Pancreas (tissue), 10 donors: ENCODE data around the gene PHYKPL. TPM values are rescaled to one million over a fixed set of nuclear protein-coding genes. Genes with fewer than 3 reads are reported as not detected.
A peak's percentile ranks its signal among the peaks of the same experiment; 100 is the strongest.
"Not testable (repeated sequence)": the region's sequence is repeated elsewhere in the genome, so short reads cannot be mapped to it uniquely, and the experiment has no call there.

ENCODE experiments used
- ATAC-seq, 4 donors: fragments of 200-7000 bp; cut with Tn5 transposase; one replicate each; pipeline versions ENCODE4 v1.8.0 to v1.9.1; 2020; ENCODE audit warnings: mild to moderate bottlenecking in 4 of 4, moderate library complexity in 4 of 4
- DNase-seq, 6 donors: peaks; one replicate each; pipeline ENCODE4 v3.0.0-alpha.2; 2020
- FAIRE-seq: peaks from 2 replicates; lab custom pipeline; 2012; peaks lifted over from hg19 to GRCh38; lab: Jason Lieb, UNC
- H3K27ac ChIP-seq, 4 donors: fragments of 200-600 bp; sonication (generic); 1 replicate in 3 of 4; 2 replicates in 1 of 4; pipeline versions ENCODE4 v1.5.0 to v1.8.0; 2020
- H3K27me3 ChIP-seq, 4 donors: fragments of 200-600 bp; one replicate each; pipeline ENCODE4 v1.8.0; 2021
- H3K36me3 ChIP-seq, 3 donors: fragments of 200-600 bp; sonication (generic) in 1 of 3; one replicate each; pipeline versions ENCODE4 v1.5.0 to v1.8.0; 2020 to 2021
- H3K4me1 ChIP-seq, 3 donors: fragments of 200-600 bp; one replicate each; pipeline ENCODE4 v1.8.0; 2021
- H3K4me3 ChIP-seq, 4 donors: fragments of 200-600 bp; sonication (generic) in 2 of 4; one replicate each; pipeline versions ENCODE4 v1.5.0 to v1.8.0; 2020 to 2021
- H3K9me3 ChIP-seq, 4 donors: fragments of 200-600 bp; one replicate each; pipeline ENCODE4 v1.8.0; 2021
- WGBS, 2 donors: extraction: QIAGEN DNeasy Blood & Tissue Kit; methylation state at CpG; one replicate each; pipeline ENCODE4 v1.1.7; 2013; 5-methylcytosine and 5-hydroxymethylcytosine counted together
- intact Hi-C, 3 donors: fragments of 100-400 bp; cut with DNase I; formaldehyde crosslinking; loops; one replicate each; pipeline versions ENCODE4 v1.11.1 to v1.14.2; 2022
- polyA plus RNA-seq, 2 donors: library from polyadenylated mRNA; stranded (reverse); fragments of 200-250 nt; gene quantifications; one replicate each; pipeline ENCODE4 v1.2.3, GENCODE V29; 2013
- total RNA-seq, 6 donors: library from RNA; stranded (reverse); fragmentation: NEBNext Ultra II Directional in 4 of 6; extraction: Animal tissue kit (Norgen Biotek cat#: 25700) in 4 of 6; gene quantifications; one replicate each; pipeline versions ENCODE4 v1.2.1 to v1.2.4, GENCODE V29; 2021 to 2023
- TF ChIP-seq, protein P1 (sequence below), 4 donors: fragments of 200-600 bp; sonication (generic) in 3 of 4; IDR thresholded peaks; one replicate each; pipeline versions ENCODE4 v1.5.0 to v1.8.0; 2021; ENCODE audit warnings: antibody characterized with exemption in 4 of 4
- donor health status: healthy with polysubstance abuse.
- donor health status: DM: no; HTN: no; CAD: no; lungs with moderate emphysema.
- donor health status: DM: no; HTN: no; CAD: no.
- donor health status: control.
- donor health status: control.
- donor health status: Bipolar disorder and iron deficiency.
- donor health status: DM: yes; HTN: yes; CAD: no.
- donor health status: DM: no; HTN: no; CAD: no.
- donor health status: DM: no; HTN: no; CAD: no.
- donor health status: DM: yes; HTN: yes; CAD: no.

PHYKPL gene
- total and polyA plus RNA-seq, 8 donors, result 29.3 to 83.5 (median 39.2) TPM

DNA sequence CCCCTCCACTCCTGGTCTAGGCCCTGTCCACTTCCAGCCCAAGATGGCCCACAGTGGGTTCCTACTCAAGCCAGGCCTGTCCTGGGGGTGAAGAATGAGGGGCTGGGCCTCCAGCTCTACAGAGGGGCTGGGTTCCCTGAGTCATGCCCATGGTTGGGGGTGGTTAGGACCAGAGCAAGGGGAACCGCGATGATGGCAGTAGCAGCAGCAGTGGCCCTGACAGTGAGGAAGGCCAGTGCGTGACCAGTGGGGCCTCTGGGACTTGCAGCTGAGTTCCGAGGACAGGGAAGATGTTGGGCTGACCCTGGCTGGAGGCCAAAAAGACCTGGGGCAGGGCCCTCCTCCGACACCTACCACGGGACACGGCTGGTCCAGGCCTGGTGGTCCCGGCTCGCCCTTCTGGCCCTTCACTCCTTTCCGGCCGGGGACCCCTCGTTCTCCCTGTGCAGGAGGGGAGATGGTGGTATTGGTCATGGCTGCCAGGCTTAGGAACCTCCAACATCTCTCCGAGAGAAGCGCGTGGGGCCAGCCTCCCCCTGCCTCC, 9.2 kb upstream of the PHYKPL start:
- 71 to 77% methylated on average over 12 to 15 of the region's 15 CpGs for WGBS, 2 donors
- peak overlapping the region in 1 of 4 donors; percentile 19 for H3K27ac ChIP-seq
- FAIRE-seq (no peak), DNase-seq (peak in 1 of 6 donors; percentile 69), ATAC-seq (peak in 1 of 4 donors; percentile 8)
- H3K9me3 ChIP-seq, result no peaks in the 10 kb centered on the region
- peaks cover 0 to 15% (median 0%) of the 10 kb centered on the region in 3 donors for H3K4me1 ChIP-seq
- TF ChIP-seq, protein P1, sequence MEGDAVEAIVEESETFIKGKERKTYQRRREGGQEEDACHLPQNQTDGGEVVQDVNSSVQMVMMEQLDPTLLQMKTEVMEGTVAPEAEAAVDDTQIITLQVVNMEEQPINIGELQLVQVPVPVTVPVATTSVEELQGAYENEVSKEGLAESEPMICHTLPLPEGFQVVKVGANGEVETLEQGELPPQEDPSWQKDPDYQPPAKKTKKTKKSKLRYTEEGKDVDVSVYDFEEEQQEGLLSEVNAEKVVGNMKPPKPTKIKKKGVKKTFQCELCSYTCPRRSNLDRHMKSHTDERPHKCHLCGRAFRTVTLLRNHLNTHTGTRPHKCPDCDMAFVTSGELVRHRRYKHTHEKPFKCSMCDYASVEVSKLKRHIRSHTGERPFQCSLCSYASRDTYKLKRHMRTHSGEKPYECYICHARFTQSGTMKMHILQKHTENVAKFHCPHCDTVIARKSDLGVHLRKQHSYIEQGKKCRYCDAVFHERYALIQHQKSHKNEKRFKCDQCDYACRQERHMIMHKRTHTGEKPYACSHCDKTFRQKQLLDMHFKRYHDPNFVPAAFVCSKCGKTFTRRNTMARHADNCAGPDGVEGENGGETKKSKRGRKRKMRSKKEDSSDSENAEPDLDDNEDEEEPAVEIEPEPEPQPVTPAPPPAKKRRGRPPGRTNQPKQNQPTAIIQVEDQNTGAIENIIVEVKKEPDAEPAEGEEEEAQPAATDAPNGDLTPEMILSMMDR (IDR thresholded peaks at IDR 0.05), result no peak
- H3K36me3 ChIP-seq, result no peaks in the 10 kb centered on the region
- H3K27me3 ChIP-seq, result no peaks in the 10 kb centered on the region
- no peak overlapping the region for H3K4me3 ChIP-seq
- intact Hi-C loops, result no loop called here

DNA sequence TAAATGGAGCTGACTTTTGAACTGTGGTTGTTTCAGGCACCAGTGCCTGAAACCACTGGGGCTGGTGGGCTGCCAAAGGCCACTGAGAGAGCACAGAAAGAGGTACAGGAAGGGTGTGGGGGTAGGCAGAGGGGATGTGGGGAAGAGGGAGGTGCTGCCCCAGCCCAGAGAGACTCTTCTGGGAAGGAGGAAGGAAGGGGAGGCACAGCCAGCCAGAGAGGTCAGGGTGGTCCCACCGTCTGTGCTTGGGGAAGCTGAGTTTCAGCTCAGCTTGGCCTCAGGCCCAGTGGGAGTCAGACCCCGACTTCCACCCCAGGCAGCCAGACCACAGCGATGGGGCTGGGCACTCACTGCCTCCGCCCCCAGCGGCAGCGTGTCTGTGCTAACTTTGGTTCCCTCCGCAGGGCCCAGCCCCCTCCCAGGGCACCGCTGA, 8.6 kb upstream of the PHYKPL start:
- H3K4me1 ChIP-seq, result peaks cover 0 to 19% (median 0%) of the 10 kb centered on the region in 3 donors
- intact Hi-C loops, result no loop called here
- no peak overlapping the region for H3K4me3 ChIP-seq
- TF ChIP-seq, protein P1 (IDR thresholded peaks at IDR 0.05), result no peak
- H3K9me3 ChIP-seq, result no peaks in the 10 kb centered on the region
- H3K36me3 ChIP-seq, result no peaks in the 10 kb centered on the region
- FAIRE-seq (no peak), DNase-seq (peak in 1 of 6 donors; percentile 74), ATAC-seq (peak in 2 of 4 donors; percentile 28 to 39)
- peak overlapping the region in 1 of 4 donors; percentile 19 for H3K27ac ChIP-seq
- 73 to 86% methylated on average over 7 to 8 of the region's 8 CpGs for WGBS, 2 donors
- no peaks in the 10 kb centered on the region for H3K27me3 ChIP-seq

DNA sequence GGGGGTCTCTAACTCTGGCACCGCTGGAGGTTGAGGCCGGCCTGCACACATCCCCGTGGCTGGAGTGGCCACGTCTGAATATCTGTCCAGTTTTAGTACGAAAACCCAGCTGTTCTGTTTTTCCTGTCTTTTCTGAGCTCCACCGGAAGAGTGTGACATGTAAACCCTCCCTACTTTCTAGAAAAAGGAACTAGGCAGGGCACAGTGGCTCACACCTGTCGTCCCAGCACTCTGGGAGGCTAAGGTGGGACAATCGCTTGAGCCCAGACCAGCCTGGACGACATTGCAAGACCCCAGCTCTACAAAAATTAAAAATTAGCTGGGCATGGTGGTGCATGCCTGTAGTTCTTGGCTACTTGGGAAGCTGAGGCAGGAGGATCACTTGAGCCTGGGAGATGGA, 8.2 kb upstream of the PHYKPL start:
- H3K4me3 ChIP-seq, result no peak overlapping the region
- no peaks in the 10 kb centered on the region for H3K27me3 ChIP-seq
- H3K36me3 ChIP-seq, result no peaks in the 10 kb centered on the region
- H3K4me1 ChIP-seq, result peaks cover 0 to 21% (median 0%) of the 10 kb centered on the region in 3 donors
- H3K9me3 ChIP-seq, result no peaks in the 10 kb centered on the region
- peak overlapping the region in 2 of 4 donors; percentile 21 to 41 for H3K27ac ChIP-seq
- peak in 1 of 4 donors; percentile 4 for ATAC-seq
- WGBS, 2 donors, result 79 to 84% methylated on average over 9 of the region's 9 CpGs
- intact Hi-C loops, result no loop called here
- FAIRE-seq, result no peak
- no peak for DNase-seq
- TF ChIP-seq, protein P1 (IDR thresholded peaks at IDR 0.05), result no peak

GRCh38 chr5:178240341-178240741, 7.7 kb upstream of the PHYKPL start:
- Histone ChIP-seq H3K27me3 (no peaks in the 10 kb centered on the region), H3K27ac (peak overlapping the region in 2 of 4 donors; percentile 21 to 41), H3K9me3 (no peaks in the 10 kb centered on the region), H3K36me3 (no peaks in the 10 kb centered on the region), H3K4me3 (no peak overlapping the region), H3K4me1 (peaks cover 0 to 21% (median 0%) of the 10 kb centered on the region in 3 donors)
- WGBS, 2 donors, result 86 to 90% methylated on average over 18 to 19 of the region's 19 CpGs
- intact Hi-C loops, result no loop called here
- ATAC-seq (no peak), FAIRE-seq (no peak), DNase-seq (peak in 1 of 6 donors; percentile 40)
- TF ChIP-seq, protein P1 (IDR thresholded peaks at IDR 0.05), result no peak

GRCh38 chr5:178239626-178240301, 7.2 kb upstream of the PHYKPL start:
- H3K9me3 ChIP-seq, intact Hi-C loops, H3K4me3 ChIP-seq, H3K27me3 ChIP-seq, H3K36me3 ChIP-seq, FAIRE-seq, ATAC-seq: not testable (repeated sequence)
- H3K4me1 ChIP-seq, result peaks cover 0 to 21% (median 0%) of the 10 kb centered on the region in 3 donors
- H3K27ac ChIP-seq, result peak overlapping the region in 2 of 4 donors; percentile 21 to 53
- 72 to 83% methylated on average over 11 to 14 of the region's 16 CpGs for WGBS, 2 donors
- DNase-seq, result peak in 1 of 6 donors; percentile 41
